Ectodermal cell (in vitro differentiated cells): ENCODE results near the gene PTPRR.

Experiments
- H3K27ac ChIP-seq: 2 replicates; pipeline ENCODE4 v1.7.0; 2013; ENCODE audit warnings: mild to moderate bottlenecking, low read depth, low read length; ENCODE audit not compliant: insufficient read depth, poor library complexity, severe bottlenecking
- H3K27me3 ChIP-seq: 2 replicates; pipeline ENCODE4 v1.7.0; 2013; ENCODE audit warnings: mild to moderate bottlenecking, low read length; ENCODE audit not compliant: insufficient read depth, control insufficient read depth, poor library complexity, severe bottlenecking
- H3K36me3 ChIP-seq: one replicate; pipeline ENCODE4 v1.7.0; 2013; ENCODE audit warnings: low read length; ENCODE audit not compliant: control insufficient read depth, insufficient read depth
- H3K4me1 ChIP-seq: one replicate; pipeline ENCODE4 v1.7.0; 2013; ENCODE audit warnings: low read length; ENCODE audit not compliant: control insufficient read depth, insufficient read depth
- H3K4me3 ChIP-seq: 2 replicates; pipeline ENCODE4 v1.7.0; 2013; ENCODE audit warnings: low read depth, low read length, control low read depth; ENCODE audit not compliant: insufficient read depth
- H3K9me3 ChIP-seq: 2 replicates; pipeline ENCODE4 v1.7.0; 2013; ENCODE audit warnings: mild to moderate bottlenecking, low read length, moderate library complexity; ENCODE audit not compliant: control insufficient read depth
- WGBS, 2 experiments: methylation state at CpG; one replicate each; pipeline ENCODE4 v1.1.7; 2013; ENCODE audit warnings: missing lambda C conversion rate in 2 of 2; 5-methylcytosine and 5-hydroxymethylcytosine counted together

Gene PTPRR

GRCh38 chr12:70880744-70881143 lies 39.8 kb downstream of the PTPRR start:
- Histone ChIP-seq H3K27me3 (no peaks in the 10 kb centered on the region), H3K9me3 (no peaks in the 10 kb centered on the region), H3K36me3 (no peaks in the 10 kb centered on the region), H3K27ac (no peak overlapping the region), H3K4me3 (no peak overlapping the region), H3K4me1 (no peaks in the 10 kb centered on the region)
- 92 to 95% methylated on average over 1 of the region's 1 CpG for WGBS, 2 experiments

- Histone ChIP-seq H3K36me3 (no peaks in the 10 kb centered on the region), H3K27me3 (no peaks in the 10 kb centered on the region), H3K4me1 (no peaks in the 10 kb centered on the region), H3K27ac (no peak overlapping the region), H3K9me3 (no peaks in the 10 kb centered on the region), H3K4me3 (no peak overlapping the region)
- WGBS, 2 experiments = 73 to 76% methylated on average over 3 of the region's 3 CpGs
These were observed 43.6 kb downstream of the PTPRR start for GRCh38 chr12:70876952-70877351.

- Histone ChIP-seq H3K27ac (no peak overlapping the region), H3K4me3 (no peak overlapping the region), H3K9me3 (no peaks in the 10 kb centered on the region), H3K27me3 (no peaks in the 10 kb centered on the region), H3K36me3 (no peaks in the 10 kb centered on the region), H3K4me1 (no peaks in the 10 kb centered on the region)
These were observed 44.9 kb downstream of the PTPRR start for GRCh38 chr12:70875628-70876027.

- no peaks in the 10 kb centered on the region for H3K9me3 ChIP-seq
- no peak overlapping the region for H3K27ac ChIP-seq
- no peaks in the 10 kb centered on the region for H3K36me3 ChIP-seq
- WGBS, 2 experiments = 92 to 97% methylated on average over 3 of the region's 3 CpGs
- no peaks in the 10 kb centered on the region for H3K4me1 ChIP-seq
- no peak overlapping the region for H3K4me3 ChIP-seq
- H3K27me3 ChIP-seq = no peaks in the 10 kb centered on the region
These were observed 65.5 kb downstream of the PTPRR start for GRCh38 chr12:70854881-70855568.

DNA sequence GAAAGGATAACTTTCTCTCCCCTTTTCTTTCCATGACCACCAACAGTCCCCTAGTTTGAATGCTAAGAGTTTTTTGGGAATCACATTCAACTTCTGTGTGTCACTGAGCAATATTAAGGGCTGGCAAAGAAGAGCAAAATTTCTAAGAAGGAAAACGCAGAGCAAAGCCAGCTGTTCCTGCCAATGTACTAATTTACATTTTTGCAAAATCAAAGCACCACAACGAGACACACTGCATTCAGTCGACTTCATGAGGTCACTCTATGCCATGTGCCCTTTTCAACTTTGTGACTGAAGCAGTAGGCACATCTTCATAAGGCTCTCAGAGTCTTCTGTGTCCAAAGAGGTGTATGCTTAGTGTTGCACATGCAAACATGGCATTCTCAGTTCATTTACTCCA lies 66.4 kb downstream of the PTPRR start:
- Histone ChIP-seq H3K27me3 (no peaks in the 10 kb centered on the region), H3K27ac (no peak overlapping the region), H3K4me1 (no peaks in the 10 kb centered on the region), H3K36me3 (no peaks in the 10 kb centered on the region), H3K9me3 (no peaks in the 10 kb centered on the region), H3K4me3 (no peak overlapping the region)
- 85 to 94% methylated on average over 3 of the region's 3 CpGs for WGBS, 2 experiments

DNA sequence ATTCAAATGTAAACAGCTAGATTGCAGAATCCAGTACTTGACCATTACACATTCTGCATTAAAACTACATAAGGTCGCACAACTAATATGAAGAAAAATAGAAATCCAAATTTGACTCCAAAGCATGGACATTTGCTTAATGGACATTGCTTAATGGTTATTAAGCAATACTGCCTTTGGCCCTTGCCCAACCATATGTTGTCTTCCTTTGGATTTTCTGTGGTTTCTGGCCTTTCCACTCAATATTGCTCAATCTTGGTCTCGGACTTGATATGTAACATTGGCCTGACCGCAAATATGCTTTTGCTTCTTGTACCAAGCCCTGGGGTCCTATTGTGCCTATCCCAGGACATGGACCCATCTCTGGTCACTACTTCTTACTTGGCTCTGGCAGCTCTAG lies 67.2 kb downstream of the PTPRR start:
- H3K27ac ChIP-seq = no peak overlapping the region
- H3K36me3 ChIP-seq = no peaks in the 10 kb centered on the region
- no peaks in the 10 kb centered on the region for H3K27me3 ChIP-seq
- no peaks in the 10 kb centered on the region for H3K4me1 ChIP-seq
- no peaks in the 10 kb centered on the region for H3K9me3 ChIP-seq
- no peak overlapping the region for H3K4me3 ChIP-seq
- WGBS, 2 experiments = 96 to 98% methylated on average over 3 of the region's 3 CpGs

- no peak overlapping the region for H3K4me3 ChIP-seq
- H3K27me3 ChIP-seq = no peaks in the 10 kb centered on the region
- WGBS, 2 experiments = 89 to 94% methylated on average over 4 to 7 of the region's 7 CpGs
- no peaks in the 10 kb centered on the region for H3K9me3 ChIP-seq
- H3K27ac ChIP-seq = no peak overlapping the region
- no peaks in the 10 kb centered on the region for H3K4me1 ChIP-seq
- H3K36me3 ChIP-seq = no peaks in the 10 kb centered on the region
These were observed 68.0 kb downstream of the PTPRR start for GRCh38 chr12:70852416-70853150.

DNA sequence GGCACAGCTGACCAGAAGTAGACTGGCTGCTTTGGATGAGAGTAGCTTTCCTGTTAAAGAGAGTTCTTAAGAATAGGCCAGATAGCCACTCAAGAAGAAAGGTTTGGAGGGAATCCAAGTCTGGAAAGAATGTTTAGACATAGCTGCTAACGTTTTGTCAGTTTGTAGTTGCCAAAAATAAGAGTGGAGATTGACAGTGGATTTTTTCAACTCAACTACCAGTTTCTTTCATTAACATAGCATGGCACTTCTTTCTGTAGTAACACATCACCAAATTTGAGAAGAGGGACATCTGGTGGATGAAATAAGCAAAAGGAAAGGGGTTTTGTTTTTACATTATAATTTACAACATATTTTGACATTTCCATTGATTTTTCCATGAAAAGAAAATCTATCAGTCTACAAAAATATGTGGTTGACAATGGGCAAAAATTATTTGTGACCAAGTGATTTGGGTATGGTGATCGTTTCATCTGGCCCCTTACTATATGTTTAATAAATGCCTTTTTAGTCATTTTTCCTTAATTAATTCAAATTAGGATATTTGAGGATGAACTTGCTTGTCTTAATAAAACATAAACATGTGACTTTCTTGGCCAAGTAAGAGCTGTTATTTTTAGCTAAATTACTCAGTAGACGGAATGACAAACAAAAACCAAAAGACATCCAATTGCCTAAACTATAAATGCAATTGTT lies 71.1 kb downstream of the PTPRR start:
- no peaks in the 10 kb centered on the region for H3K27me3 ChIP-seq
- no peaks in the 10 kb centered on the region for H3K9me3 ChIP-seq
- no peaks in the 10 kb centered on the region for H3K4me1 ChIP-seq
- WGBS, 2 experiments = 10 to 62% methylated on average over 1 to 3 of the region's 3 CpGs
- H3K36me3 ChIP-seq = no peaks in the 10 kb centered on the region
- H3K4me3 ChIP-seq = no peak overlapping the region
- H3K27ac ChIP-seq = no peak overlapping the region

DNA sequence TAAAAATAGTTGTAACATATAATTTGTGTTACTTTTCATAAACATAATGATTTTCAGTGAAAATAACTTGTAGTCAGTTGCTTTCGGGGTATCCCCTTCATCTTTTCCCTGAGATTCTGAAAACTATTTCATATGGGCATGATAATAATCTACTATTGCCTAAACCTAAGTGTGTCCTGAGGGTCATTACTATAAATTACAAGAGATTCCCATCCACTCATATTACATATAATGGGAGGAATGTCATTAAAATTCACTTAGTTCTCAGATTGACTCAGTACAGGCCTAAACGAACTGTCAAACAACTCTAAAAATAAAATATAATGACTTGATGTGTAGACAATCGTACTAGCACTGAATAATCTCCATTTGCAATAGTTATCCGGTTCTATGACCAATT lies 72.7 kb downstream of the PTPRR start:
- Histone ChIP-seq H3K4me1 (no peaks in the 10 kb centered on the region), H3K4me3 (no peak overlapping the region), H3K27me3 (no peaks in the 10 kb centered on the region), H3K9me3 (no peaks in the 10 kb centered on the region), H3K27ac (no peak overlapping the region), H3K36me3 (no peaks in the 10 kb centered on the region)
- WGBS, 2 experiments = 88 to 94% methylated on average over 3 to 4 of the region's 4 CpGs

DNA sequence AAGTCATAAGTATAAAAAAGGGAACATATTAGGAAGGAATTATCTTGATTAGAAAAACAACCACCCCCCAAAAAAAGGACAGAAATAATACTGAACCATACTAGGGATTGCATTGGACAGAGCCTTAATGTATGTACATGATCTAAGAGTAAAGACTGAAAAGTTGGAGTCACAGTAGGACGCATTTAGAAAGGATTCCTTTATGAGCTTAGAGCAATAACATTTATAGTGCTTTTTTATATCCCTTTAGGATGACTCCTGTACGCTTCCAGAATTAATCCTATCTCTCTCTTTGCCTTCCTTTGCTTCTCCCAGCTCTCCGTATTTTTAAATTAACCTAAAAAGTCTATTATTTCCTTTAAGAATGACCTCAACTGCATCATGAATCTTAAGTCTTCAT lies 75.3 kb downstream of the PTPRR start:
- Histone ChIP-seq H3K4me3 (no peak overlapping the region), H3K4me1 (no peaks in the 10 kb centered on the region), H3K27me3 (no peaks in the 10 kb centered on the region), H3K27ac (no peak overlapping the region), H3K36me3 (no peaks in the 10 kb centered on the region), H3K9me3 (no peaks in the 10 kb centered on the region)
- 91 to 98% methylated on average over 3 of the region's 3 CpGs for WGBS, 2 experiments
